Right renal pelvis (tissue), 4 donors: ENCODE results near the gene MRPS22. TPM values are rescaled to one million over a fixed set of nuclear protein-coding genes. Genes with fewer than 3 reads are reported as not detected.

Source experiments
- DNase-seq, 4 donors: peaks; one replicate each; pipeline ENCODE4 v3.0.0-alpha.2; 2013; ENCODE audit warnings: low read depth in 4 of 4, low spot score in 3 of 4, missing footprints in 1 of 4
- polyA plus RNA-seq, 4 donors: library from polyadenylated mRNA; unstranded; fragments of 120-200 nt; gene quantifications; one replicate each; pipeline ENCODE4 v1.2.1, GENCODE V29; 2013; ENCODE audit not compliant: insufficient read length in 4 of 4

MRPS22 gene
- 10 to 100 TPM; 56.3 to 64.7 (median 62.9) TPM for polyA plus RNA-seq

DNA sequence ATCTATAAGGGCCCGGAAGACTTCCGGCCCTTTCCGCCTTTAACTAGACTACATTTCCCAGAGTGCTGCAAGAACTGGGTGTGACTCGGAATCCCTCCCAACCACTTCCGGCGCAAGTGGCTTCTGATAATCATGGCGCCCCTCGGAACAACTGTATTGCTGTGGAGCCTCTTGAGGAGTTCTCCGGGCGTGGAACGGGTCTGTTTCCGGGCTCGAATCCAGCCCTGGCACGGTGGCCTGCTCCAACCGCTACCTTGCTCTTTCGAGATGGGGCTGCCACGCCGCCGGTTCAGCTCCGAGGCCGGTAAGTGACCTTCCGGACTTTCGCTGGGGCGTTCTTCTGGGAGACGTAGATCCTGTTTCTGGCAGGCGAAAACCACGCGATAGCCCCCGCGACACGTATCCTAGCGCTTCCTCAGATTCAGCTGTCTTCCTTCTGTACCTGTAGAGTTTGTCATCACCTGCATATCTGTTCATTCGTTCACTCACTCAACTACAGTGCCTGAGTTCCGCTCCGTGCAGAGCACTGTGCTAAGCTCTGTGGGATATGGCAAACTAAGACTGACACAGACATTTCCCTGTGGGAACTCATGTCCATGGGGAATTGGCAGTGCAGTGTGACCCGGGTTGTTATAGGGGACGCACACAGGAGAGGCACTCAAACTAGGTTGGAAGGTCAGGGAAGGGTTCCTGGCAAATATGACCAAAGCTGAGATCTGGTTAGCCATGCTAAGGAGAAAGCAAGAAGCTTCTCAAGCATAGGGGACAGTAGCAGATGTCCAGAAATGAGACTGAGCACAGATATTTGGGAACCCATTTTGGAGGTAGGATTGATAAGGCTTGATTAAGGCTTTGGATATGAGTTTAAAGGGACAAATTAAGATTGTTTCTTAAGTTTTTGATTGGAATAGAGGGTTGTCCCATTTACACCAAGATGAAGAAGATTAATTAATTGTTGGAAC, at the start of gene MRPS22:
Gene MRPS22, plus strand, starts transcription at position 126 of the 962 bp plus-strand sequence. Its CDS starts 7 bp downstream, at position 133.
- DNase-seq: peak; percentile 53 to 67 (median 62)

DNA sequence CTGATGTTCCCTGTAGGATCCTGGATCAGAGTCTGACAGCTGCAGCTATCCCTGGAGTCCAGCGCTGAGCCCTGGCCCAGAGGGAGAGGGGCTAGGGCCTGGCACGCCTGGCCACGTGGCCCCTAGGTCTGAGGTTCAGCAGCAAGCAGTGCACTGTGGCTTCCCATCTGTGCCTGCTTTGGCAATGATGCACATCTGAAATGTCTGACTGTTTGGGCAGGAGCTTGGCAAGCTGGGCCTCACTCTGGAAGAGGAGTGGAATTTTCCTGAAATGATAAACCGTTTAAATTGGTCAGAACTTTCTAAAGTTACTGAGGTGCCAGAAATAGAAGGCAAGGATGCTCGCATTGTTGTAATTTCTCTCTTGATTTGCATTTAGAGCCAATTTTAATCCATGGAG, 48.8 kb upstream of the MRPS22 start:
- no peak for DNase-seq

DNA sequence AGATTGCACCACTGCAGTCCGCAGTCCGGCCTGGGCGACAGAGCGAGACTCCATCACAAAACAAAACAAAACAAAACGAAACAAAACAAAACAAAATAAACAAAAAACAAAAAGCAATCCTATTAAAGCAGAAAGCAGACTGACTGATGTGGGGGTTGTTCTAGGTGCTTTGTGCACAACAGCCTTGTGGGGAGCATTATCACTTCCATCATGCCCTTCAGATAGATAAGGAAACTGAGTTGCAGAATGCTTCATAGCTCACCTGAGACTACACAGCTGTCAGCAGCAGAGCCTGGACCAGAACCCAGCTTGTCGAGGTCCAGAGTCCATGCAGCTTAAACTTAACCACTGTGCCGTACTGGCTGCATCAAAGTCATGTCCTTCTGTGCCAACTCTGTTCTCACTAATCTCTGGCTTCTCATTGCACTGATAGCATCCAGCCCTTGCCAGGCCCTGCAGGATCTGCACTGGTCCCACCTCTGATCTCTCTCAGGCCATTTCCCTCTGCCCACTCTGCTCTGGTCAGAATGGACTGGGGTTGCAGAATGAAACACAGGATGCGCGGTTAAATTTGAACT, 47.6 kb upstream of the MRPS22 start:
- DNase-seq: no peak

DNA sequence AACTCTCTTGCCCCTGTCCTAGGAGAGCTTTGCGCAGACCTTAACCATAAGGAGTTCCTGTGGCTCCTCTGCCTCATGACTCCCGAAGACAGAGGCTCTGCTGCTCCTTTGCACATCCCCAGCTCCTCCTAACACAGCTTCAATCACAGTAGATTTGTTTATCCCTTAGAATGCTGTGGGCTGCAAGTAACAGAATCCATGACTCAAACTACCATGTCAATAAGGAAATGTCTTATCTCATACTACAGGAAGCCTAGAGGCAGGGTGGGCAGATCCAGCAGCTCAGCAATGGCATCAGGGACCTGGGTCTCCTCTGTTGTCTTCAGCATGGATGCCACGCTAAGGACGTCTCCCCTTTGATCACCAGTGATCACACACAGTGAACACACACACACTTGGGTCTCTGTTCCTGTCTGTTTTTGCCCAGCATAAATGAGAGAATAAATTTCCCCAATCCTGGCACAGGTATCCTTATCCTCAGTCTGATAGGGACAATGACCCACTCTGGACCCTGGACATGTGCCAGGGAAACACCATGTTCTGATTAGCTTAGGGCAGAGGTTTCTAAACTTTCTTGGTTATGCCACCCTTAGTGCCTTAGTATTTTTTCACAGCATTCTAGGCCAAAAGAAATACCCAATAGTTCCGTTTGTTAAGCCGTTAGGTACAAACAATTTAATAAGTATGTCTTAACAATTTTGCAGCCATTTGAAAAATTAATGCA, 46.1 kb upstream of the MRPS22 start:
- DNase-seq: no peak

DNA sequence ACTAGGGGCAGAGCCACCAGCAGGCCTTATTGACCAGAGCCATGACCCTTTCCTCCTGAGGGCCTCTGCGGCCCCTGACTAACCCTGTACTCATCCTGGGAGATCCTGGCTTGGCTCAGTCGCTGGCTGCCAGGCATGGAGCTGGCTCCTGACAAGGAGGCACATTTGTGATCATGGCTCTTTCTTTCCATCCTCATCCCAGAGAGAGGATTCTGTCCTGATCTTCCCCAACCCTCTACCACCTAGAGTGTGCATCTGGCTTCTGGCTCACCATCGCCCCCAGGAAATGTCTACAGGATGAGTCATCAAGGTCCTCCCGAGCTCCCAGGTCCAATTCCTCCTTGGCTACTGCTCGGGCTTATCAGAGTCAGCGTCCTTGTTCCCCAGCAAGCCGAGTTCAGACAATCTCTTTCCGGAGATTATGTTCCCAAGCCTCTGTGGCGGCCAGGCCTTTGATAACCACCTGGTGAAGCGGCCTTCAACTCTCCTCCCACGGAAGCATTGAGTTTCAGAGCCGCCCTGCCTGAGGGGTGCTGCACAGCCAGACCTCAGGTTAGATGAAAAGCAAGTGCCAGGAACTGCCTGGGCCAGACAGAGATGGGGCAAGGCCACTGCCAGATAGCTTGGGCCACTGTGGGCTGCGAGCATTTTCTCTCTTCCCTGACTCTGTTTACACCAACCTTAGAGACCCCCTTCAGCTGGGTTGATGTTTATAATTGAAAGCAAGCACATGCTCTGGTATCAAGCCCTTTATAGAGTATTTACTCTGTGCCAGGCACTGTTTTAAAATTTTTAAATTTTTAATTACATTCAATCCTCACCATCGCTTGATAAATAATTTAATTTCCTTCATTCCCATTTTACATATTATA, 44.3 kb upstream of the MRPS22 start:
- no peak for DNase-seq

DNA sequence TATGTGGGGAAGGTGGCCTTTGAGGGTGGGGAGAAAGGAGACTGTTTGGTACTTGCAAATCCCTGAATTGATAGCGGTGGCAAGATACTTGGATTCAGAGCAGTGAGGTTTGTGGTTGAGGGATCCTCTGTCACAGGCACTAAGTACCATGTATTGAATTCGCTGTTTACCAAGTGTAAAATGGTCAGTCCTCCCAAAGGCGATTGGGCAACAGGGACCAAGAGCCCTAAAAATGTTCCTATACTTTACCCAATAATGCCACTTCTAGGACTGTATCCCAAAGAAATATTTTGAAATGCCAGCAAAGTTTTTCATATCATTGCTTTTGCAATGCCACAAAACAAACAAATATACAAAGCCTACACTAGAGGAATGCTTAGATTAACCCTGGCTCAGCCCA, 43.4 kb upstream of the MRPS22 start:
- DNase-seq: no peak

DNA sequence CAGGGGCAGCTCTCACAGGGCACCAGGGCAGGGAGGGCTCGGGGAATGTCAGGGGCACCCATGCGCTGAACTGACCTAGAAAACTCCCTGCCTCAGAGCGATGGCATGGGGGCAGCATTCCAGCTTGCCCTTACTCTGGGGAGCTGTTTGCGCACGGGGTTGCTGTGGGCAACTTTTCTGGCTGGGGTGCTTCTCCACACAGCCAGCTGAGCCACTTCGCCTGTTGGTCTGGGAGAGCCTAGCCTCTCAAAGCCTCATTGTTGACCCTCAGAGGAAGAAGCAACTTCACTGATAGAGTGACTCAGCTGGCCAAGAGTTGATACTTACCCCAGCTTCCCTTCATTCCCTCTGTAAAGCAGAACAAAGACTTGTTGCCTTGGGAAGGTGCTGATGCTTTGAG, 42.6 kb upstream of the MRPS22 start:
- DNase-seq: no peak

DNA sequence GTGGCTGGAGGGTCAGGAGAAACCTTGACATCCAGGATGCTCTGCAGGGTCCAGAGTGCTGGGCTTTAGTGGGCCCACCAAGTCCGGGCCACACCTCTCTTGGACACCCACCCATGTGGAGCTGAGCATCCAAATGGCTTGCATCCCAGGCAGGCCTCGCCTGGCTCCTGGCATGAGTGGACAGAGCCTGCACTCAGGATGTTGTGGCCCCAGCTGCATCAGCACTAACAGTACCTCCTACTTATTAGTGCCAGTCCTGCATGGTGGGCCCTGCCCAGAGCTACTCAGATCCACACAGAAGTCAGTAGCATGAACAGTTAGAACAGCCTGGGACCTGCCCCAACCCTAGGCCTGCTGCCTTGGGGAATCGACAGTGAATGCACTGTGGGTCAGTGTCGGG, 42.2 kb upstream of the MRPS22 start:
- DNase-seq: no peak

DNA sequence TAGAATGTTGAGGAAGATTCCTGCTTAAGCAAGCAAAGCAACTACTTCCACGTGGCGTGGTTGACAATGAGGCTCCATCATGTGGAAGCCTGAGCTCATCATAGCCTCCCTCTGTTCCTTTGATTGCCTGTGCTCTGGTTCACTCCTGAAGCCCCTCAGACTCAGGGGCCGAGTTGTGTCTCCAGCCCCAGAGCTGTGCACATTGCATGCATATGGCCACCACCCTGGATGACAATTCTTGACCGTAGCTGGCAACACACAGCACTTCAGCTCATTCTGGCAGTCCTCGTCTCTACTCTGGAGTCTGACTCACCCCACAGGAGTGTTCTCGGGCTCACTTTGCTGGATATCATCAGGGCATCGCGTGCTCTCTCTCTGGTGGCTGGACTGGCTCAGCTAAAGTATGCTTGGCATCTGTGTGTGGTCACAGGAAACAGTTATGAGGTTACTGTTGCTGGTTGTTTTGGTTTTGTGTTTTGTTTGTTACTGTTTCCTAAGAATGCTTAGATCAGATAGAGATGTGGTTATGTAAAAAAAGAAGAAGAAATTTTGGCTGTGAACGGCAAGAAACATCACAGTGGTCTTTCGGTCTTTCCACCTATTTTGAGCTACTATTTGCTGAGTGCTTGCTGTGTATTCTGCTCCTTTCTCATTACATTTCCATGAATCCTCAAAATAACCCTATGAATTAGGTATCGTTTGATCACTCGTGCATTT, 41.6 kb upstream of the MRPS22 start:
- no peak for DNase-seq

DNA sequence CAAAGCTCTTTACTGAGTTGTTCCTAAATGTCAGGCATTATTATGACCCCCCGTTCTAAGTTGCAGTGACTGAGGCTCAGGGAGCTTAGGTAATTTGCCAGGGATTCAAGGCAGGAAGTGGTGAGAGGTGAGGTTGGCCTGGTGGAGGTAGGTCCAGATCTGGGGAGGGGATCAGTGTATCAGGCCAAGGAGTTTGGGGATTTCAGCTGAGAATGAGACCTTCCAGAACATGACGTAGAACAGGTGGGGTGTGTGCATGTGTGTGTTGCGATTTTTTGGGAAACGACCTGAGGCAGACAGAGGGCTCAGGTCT, 41.1 kb upstream of the MRPS22 start:
- DNase-seq: no peak

DNA sequence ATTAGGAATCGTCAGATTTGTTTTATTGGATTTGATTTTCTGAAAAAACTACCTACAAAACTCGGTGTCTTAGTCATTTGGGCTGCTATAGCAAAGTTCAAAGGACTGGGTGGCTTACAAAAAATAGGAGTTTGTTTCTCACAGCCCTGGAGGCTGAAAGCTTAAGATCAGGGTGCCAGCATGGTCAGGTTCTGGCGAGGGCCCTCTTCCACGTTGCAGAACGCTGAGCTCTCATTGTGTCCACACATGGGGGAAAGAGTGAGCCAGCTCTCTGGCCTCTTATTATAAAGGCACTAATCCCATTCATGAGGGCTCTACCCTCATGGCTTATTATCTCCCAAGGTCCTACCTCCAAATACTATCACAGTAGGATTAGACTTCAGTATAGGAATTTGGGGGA, 40.6 kb upstream of the MRPS22 start:
- DNase-seq: no peak

DNA sequence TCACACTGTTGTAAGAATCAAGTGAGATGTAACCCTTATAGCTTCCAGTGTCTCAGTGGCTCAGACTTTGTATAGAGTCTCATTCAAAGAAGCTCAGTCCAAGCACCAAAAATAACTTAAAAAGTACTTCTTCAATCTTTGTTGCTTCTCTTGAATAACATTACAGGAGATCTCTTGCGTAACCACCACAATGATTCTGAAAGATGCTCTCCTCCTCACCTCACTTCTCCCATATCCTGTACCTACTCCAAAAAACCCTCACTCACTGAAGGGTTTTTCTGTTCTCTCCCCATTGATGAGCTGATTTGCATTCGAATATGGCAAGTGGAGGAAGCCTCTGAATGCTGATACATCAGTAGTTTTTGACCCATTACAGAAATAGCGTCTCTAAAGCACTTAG, 39.4 kb upstream of the MRPS22 start:
- DNase-seq: no peak

DNA sequence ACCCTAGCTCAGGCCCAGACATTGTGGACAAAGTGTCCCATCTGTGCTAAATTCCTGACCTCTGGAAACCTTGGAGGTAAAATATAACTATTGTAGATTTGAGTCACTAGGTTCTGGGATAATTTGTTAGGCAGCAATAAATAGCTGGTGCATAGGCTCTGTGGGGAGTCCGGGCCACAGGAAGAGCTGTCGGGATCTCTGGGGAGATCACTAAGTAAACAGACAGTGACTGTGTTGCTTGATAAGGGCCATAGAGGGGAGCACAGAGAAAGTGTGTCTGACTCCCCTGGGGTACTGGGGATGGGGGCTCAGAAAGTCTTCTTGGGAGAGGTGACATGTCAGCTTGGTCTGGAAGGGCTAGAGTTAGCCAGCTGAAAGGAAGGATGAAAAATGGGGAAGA, 37.7 kb upstream of the MRPS22 start:
- DNase-seq: no peak

DNA sequence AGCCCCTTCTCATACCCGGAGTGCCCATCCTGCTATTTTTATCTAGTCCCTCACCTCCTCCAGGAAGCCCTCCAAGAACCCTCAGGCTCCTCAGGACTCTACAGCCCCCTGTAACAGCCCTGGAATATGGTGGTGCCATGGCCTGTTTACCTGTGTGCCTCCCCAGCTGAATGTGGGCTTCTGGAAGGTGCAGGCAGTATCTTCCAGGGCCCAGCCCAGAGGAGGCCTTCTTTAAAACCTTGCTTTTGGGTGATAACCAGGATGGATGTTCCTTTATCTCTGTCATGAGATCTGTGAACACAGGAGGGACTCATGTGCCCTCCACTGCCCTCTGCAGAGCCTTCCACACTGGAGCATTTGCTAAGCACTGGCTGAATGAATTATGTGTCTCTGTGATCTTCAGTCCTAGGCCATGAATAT, 36.7 kb upstream of the MRPS22 start:
- DNase-seq: no peak

DNA sequence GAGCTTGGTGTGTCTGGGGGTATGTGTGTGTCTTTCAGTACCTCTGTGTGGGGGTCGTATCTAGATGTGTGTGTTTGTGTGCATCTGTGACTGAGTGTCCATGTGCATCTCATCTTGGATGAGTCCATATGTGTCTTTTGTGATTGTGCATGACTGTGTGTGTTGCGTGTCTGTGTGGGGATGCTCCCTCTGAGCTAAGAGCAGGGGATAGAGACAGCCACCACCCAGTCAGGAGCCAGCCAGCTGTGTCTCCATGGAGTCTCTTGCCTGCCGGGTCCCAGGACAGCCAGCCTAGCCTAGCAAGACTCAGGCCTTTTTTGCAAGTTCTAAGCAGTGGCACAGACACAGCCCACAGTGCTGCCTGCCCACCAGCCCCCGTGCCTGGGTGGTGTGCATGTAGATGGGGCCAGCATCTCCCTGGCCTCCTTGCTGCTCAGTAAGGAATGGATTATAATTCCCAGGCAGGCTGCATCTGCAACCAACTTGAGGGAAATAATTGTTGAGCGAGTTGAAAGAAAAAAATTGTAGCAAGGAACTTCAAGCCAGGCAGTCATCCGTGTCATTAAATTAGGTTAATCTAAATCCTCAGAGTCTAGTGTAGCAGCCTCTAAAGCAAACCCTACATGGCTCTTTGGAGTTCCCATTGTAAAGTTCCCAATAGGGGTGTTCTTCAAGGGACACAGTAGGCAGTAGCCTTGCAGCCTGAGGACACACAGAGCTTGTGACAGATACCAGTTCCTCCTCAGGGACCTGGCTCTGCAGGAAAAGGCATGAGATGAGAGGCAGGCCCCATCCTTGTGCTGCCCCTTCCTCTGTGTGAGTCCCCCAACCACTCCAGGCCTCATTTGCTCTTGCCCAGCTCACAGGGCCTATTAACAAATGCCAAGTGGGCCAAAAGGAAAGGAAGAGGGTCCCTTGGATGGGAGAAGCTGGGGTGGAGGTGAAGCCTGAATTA, 35.9 kb upstream of the MRPS22 start:
- no peak for DNase-seq

DNA sequence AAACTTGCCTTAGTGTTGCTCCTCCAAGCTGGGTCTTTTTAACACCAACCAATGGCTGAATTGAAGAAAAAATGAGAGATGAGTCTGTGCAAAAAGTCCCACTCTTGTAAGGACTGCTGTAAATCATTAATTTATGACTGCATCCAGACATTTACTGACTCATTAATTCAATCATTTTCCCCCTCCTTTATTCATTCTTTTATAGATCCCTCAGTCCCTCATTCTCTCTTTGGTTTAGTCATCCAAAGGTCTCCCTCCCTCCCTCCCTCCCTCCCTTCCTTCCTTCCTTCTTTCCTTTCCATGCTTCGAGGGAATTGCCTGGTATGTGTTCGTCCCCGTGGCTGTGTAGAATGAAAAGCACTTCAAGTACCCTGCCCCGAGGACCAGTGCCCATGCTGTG, 35.3 kb upstream of the MRPS22 start:
- DNase-seq: no peak

DNA sequence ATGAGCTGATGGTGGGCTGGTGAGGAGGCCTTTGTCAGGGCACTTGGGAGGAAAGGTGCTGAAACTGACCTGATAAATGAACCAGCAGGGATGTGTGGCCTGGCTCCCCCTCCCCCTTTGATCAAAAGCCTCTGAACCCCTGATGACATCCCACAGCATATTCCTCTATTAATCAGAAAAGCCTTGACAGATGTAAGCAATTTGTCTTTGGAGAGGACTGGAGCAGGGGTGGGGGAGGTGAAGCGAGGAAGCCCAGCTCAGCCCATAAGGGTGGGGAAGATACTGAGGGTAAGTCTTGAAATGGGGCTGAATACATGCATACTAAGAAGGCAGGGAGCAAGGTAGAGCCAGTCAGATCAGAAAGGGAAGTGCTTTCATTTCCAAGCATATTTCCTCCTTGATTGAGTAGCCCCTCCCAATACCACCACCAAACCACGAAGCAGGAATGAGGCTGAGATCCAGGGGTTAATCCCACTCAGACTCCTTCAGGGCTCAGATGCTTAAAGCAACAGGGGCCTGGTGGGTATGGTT, 34.7 kb upstream of the MRPS22 start:
- no peak for DNase-seq

DNA sequence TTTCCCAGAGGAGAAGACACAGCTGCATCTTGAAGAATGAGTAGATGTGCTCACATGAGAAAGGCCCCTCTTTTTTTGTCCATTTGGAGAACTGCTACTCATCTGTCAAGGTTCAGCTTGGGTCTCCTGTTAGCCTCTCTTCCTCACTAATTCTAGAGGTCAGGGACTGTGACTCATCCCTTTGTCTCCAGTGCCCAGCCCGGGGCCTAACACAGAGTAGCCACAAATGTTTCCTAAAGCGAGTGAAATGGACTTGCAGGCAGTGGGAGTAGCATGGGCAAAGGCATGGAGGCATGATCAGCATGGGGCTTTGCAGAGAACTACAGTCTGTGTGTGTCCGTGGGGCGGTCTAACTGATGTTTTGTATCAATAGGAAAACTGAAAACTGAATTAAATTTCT, 33.9 kb upstream of the MRPS22 start:
- DNase-seq: no peak
